ENCODE measurements around the gene TAF5L. TPM values are rescaled to one million over a fixed set of nuclear protein-coding genes. Genes with fewer than 3 reads are reported as not detected.

TAF5L gene
- polyA plus RNA-seq, 1 donor (not counting 4 experiments of a cell fraction or from before 2014, with no cell fraction given) = 23.7 TPM

DNA sequence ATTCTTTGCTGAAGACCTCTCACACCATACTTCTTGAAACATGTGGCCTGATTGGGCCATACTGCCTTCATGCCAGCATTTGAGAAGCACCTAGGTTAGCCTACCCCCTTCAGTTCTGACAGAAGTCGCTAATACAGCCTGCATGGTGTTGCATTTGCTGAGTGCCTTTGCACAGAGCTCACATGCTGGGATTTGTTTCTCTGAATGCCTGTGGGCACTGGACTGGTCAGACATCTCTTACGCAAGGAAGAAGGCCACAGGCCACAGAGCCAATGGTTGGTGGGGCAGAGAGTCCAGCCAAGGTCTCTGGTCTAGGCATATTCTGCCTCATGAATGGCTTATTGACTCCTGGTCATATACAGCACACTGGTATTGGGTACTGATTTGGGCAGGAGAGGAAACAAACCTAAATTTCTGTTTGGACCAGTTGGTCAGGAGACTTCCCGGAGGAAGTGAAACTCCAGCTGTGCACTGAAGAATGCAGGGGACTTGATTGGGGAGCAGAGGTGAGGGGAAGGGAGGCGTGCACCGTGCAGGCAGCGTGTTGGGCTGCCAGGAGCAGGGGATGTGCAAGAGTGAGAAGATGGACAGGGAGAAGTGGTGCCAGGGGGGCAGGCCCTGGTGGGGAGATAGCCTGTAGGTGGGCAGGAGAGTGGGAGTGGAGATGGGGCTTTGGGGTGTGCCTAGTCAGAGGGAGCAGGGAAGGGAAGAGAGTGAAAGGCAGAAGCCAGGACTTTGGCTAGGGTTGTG, 18.2 kb upstream of the TAF5L start:
- Histone ChIP-seq H3K9me3 (ENCODE audit: control insufficient read depth, low read depth, low read length) (no peaks in the 10 kb centered on the region), H3K27me3 (ENCODE audit: control insufficient read depth, extremely low read depth, insufficient read depth, low read length) (no peaks in the 10 kb centered on the region), H3K4me3 (ENCODE audit: control insufficient read depth in 2 of 3, extremely low read depth in 1 of 3, insufficient read depth in 2 of 3, low read depth in 1 of 3, low read length in 3 of 3) (no peak overlapping the region), H3K4me2 (ENCODE audit: control insufficient read depth, extremely low read depth, insufficient read depth, low read depth, low read length) (no peak overlapping the region), H3K4me1 (ENCODE audit: control insufficient read depth, extremely low read depth, insufficient read depth, low read length) (no peaks in the 10 kb centered on the region), H2AFZ (ENCODE audit: control insufficient read depth, low read length) (no peak overlapping the region), H3K27ac (ENCODE audit: control insufficient read depth, insufficient read depth, low read length) (no peak overlapping the region), H3K9me1 (ENCODE audit: control insufficient read depth, extremely low read depth, insufficient read depth, low read length) (no peaks in the 10 kb centered on the region), H4K20me1 (ENCODE audit: control insufficient read depth, extremely low read depth, insufficient read depth, low read length) (no peaks in the 10 kb centered on the region), H3K79me2 (ENCODE audit: control insufficient read depth, insufficient read depth, low read length) (peaks cover 25% of the 10 kb centered on the region), H3K9ac (ENCODE audit: control insufficient read depth, extremely low read depth, insufficient read depth, low read length) (no peak overlapping the region), H3K36me3 (ENCODE audit: control insufficient read depth in 2 of 2, extremely low read depth in 1 of 2, insufficient read depth in 2 of 2, low read length in 2 of 2) (peaks cover 30 to 36% of the 10 kb centered on the region in 2 experiments)
- TF ChIP-seq CTCF (optimal IDR thresholded peaks at IDR 0.05 in 1 of 3, IDR thresholded peaks at IDR 0.05 in 1 of 3, conservative IDR thresholded peaks at IDR 0.05 in 1 of 3; ENCODE audit: extremely low read depth in 1 of 3, insufficient read depth in 2 of 3, low read length in 3 of 3) (no peak), EZH2 (IDR thresholded peaks at IDR 0.05; ENCODE audit: low read length) (no peak)
- no peak for FAIRE-seq
- dilution Hi-C loops (cut with MboI; ENCODE audit: extremely low pct_ligation_motif_present, low sequenced_read_pairs) = no loop called here
- no peak for DNase-seq (ENCODE audit: low read depth, low spot score)

GRCh38 chr1:229642970-229643369, 17.0 kb upstream of the TAF5L start:
- DNase-seq (ENCODE audit: low read depth, low spot score) (no peak), FAIRE-seq (no peak)
- H3K9me3 ChIP-seq (ENCODE audit: control insufficient read depth, low read depth, low read length) = no peaks in the 10 kb centered on the region
- no peaks in the 10 kb centered on the region for H3K27me3 ChIP-seq (ENCODE audit: control insufficient read depth, extremely low read depth, insufficient read depth, low read length)
- H4K20me1 ChIP-seq (ENCODE audit: control insufficient read depth, extremely low read depth, insufficient read depth, low read length) = no peaks in the 10 kb centered on the region
- no peak overlapping the region for H3K9ac ChIP-seq (ENCODE audit: control insufficient read depth, extremely low read depth, insufficient read depth, low read length)
- peaks cover 31% of the 10 kb centered on the region for H3K79me2 ChIP-seq (ENCODE audit: control insufficient read depth, insufficient read depth, low read length)
- no peaks in the 10 kb centered on the region for H3K4me1 ChIP-seq (ENCODE audit: control insufficient read depth, extremely low read depth, insufficient read depth, low read length)
- no peak overlapping the region for H3K27ac ChIP-seq (ENCODE audit: control insufficient read depth, insufficient read depth, low read length)
- H3K4me3 ChIP-seq (ENCODE audit: control insufficient read depth in 2 of 3, extremely low read depth in 1 of 3, insufficient read depth in 2 of 3, low read depth in 1 of 3, low read length in 3 of 3) = no peak overlapping the region
- no peak overlapping the region for H3K4me2 ChIP-seq (ENCODE audit: control insufficient read depth, extremely low read depth, insufficient read depth, low read depth, low read length)
- no peaks in the 10 kb centered on the region for H3K9me1 ChIP-seq (ENCODE audit: control insufficient read depth, extremely low read depth, insufficient read depth, low read length)
- TF ChIP-seq EZH2 (IDR thresholded peaks at IDR 0.05; ENCODE audit: low read length) = no peak
- no peak for TF ChIP-seq CTCF (optimal IDR thresholded peaks at IDR 0.05 in 1 of 3, IDR thresholded peaks at IDR 0.05 in 1 of 3, conservative IDR thresholded peaks at IDR 0.05 in 1 of 3; ENCODE audit: extremely low read depth in 1 of 3, insufficient read depth in 2 of 3, low read length in 3 of 3)
- no peak overlapping the region for H2AFZ ChIP-seq (ENCODE audit: control insufficient read depth, low read length)
- peaks cover 32 to 36% of the 10 kb centered on the region in 2 experiments for H3K36me3 ChIP-seq (ENCODE audit: control insufficient read depth in 2 of 2, extremely low read depth in 1 of 2, insufficient read depth in 2 of 2, low read length in 2 of 2)
- dilution Hi-C loops (cut with MboI; ENCODE audit: extremely low pct_ligation_motif_present, low sequenced_read_pairs) = no loop called here

Measured in keratinocyte (primary cell).